GM12878 (cell line): ENCODE data around the gene TTC23.

Experiments used
- BRCA1 ChIP-seq: IDR thresholded peaks from 2 replicates; pipeline ENCODE4 v1.6.1; 2011; ENCODE audit warnings: low read depth, low read length, improper control_type of control experiment
- CREM ChIP-seq: IDR thresholded peaks from 2 replicates; pipeline ENCODE4 v1.6.1; 2014; ENCODE audit warnings: antibody characterized with exemption, low read depth
- EZH2 ChIP-seq: IDR thresholded peaks from 2 replicates; pipeline ENCODE4 v1.6.1; 2012; ENCODE audit warnings: low read depth, mild to moderate bottlenecking, control low read depth, inconsistent platforms, low read length, borderline replicate concordance; ENCODE audit not compliant: control insufficient read depth
- GABPA ChIP-seq: IDR thresholded peaks from 2 replicates; pipeline ENCODE4 v1.6.1; 2014; ENCODE audit warnings: antibody characterized with exemption, low read depth, mild to moderate bottlenecking, inconsistent platforms
- HDAC6 ChIP-seq: fragments of 200-600 bp; sonication (generic); IDR thresholded peaks from one replicate; pipeline ENCODE4 v1.8.0; 2017; ENCODE audit warnings: antibody characterized with exemption; ENCODE audit not compliant: unreplicated experiment
- JUND ChIP-seq: IDR thresholded peaks from 2 replicates; pipeline ENCODE4 v1.6.1; 2012; ENCODE audit warnings: low read depth, mild to moderate bottlenecking, low read length, improper control_type of control experiment, moderate library complexity
- KAT2A ChIP-seq: conservative IDR thresholded peaks from 2 replicates; pipeline ENCODE4 v1.6.1; 2011; ENCODE audit warnings: low read depth, low read length; ENCODE audit not compliant: control insufficient read depth
- RBBP5 ChIP-seq: fragments of 200-600 bp; sonication (generic); conservative IDR thresholded peaks from 2 replicates; pipeline ENCODE4 v1.6.1; 2016
- RCOR1 ChIP-seq: conservative IDR thresholded peaks from 2 replicates; pipeline ENCODE4 v1.6.1; 2012; ENCODE audit warnings: low read depth, low read length, improper control_type of control experiment
- TARDBP ChIP-seq: IDR thresholded peaks from 2 replicates; pipeline ENCODE4 v1.6.1; 2016; ENCODE audit warnings: borderline replicate concordance
- ZNF274 ChIP-seq: IDR thresholded peaks from one replicate; pipeline ENCODE4 v1.8.0; 2011; ENCODE audit not compliant: insufficient read length, insufficient read depth
- TF ChIP-seq, protein P1 (sequence below), 3 experiments: IDR thresholded peaks in 2 of 3; conservative IDR thresholded peaks in 1 of 3; 2 replicates each; pipeline ENCODE4 v1.5.1; 2011; ENCODE audit warnings: low read depth in 3 of 3, low read length in 3 of 3, mild to moderate bottlenecking in 3 of 3, control low read depth in 2 of 3, moderate library complexity in 2 of 3, inconsistent platforms in 1 of 3, mixed read lengths in 1 of 3; ENCODE audit not compliant: control insufficient read depth in 2 of 3, insufficient read depth in 1 of 3; ENCODE audit errors: extremely low read depth in 1 of 3

DNA sequence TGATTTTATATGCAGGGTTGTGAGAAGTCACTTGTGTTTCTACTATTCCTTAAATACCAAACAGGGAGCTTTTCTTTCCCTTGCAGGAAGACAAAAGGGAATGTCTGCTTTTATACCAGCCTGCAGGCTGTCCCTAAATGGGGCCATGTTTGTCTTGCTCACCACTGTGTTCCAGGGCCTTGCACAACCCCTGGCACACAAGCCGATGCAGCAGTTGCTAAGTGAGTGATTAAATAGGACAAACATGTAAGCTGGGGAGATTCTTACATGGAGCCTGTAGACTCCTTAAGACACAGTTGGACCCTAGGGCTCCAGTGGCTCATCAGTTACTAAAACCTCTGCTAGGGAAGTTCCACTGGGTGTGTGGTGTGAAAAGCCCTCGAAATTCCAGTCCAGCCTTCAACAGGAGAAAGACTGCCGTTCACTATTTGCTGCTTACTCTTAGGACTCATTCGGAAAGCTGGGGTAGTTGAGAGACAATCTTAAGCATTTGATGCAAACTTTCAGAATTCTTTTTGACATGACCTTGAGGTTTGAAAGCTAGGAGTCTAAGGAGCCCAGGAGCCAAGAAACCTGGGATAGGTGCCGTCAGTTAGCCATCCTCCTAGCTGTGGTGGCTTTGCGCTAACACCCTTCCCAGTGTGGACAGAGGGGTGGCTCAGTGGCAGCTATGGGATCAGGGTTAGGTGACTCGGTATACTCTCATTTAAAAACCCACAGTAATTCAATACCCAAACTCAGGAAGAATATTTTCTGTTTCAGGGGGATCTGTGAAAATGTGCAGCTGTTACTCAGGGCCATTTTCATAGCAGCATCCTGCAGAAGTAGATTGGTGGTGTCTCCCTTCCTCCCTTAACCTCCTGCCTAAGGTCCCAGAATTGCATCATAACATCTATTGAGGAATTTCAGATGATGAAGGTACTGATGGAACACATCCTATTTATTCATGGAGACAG is 105.4 kb downstream of the TTC23 start:
- TF ChIP-seq, protein P1, sequence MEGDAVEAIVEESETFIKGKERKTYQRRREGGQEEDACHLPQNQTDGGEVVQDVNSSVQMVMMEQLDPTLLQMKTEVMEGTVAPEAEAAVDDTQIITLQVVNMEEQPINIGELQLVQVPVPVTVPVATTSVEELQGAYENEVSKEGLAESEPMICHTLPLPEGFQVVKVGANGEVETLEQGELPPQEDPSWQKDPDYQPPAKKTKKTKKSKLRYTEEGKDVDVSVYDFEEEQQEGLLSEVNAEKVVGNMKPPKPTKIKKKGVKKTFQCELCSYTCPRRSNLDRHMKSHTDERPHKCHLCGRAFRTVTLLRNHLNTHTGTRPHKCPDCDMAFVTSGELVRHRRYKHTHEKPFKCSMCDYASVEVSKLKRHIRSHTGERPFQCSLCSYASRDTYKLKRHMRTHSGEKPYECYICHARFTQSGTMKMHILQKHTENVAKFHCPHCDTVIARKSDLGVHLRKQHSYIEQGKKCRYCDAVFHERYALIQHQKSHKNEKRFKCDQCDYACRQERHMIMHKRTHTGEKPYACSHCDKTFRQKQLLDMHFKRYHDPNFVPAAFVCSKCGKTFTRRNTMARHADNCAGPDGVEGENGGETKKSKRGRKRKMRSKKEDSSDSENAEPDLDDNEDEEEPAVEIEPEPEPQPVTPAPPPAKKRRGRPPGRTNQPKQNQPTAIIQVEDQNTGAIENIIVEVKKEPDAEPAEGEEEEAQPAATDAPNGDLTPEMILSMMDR (IDR thresholded peaks at IDR 0.05 in 2 of 3, conservative IDR thresholded peaks at IDR 0.05 in 1 of 3; ENCODE audit: control insufficient read depth in 2 of 3, extremely low read depth in 1 of 3, insufficient read depth in 1 of 3, low read depth in 3 of 3, low read length in 3 of 3) = no peak
- TF ChIP-seq ZNF274 = no peak
- no peak for TF ChIP-seq RCOR1
- TF ChIP-seq EZH2 = no peak
- TF ChIP-seq RBBP5 = no peak
- no peak for TF ChIP-seq HDAC6
- TF ChIP-seq CREM = no peak
- no peak for TF ChIP-seq JUND
- no peak for TF ChIP-seq KAT2A
- TF ChIP-seq TARDBP = no peak
- TF ChIP-seq BRCA1 = no peak
- no peak for TF ChIP-seq GABPA
